ENCODE results near the gene CAVIN3.

The CAVIN3 gene

DNA sequence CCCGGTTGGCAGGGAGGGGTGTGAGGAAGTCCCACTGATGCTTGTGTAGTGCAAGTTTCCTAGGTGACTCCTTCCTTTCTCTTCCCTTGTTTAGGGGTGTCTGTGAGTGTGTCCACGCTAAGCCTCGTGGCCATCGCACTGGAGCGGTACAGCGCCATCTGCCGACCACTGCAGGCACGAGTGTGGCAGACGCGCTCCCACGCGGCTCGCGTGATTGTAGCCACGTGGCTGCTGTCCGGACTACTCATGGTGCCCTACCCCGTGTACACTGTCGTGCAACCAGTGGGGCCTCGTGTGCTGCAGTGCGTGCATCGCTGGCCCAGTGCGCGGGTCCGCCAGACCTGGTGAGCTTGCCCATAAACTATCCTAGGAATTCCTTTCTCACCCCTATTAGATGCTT, 50.3 kb downstream of the CAVIN3 start:
- no peak for DNase-seq (ENCODE audit: low read depth)

Measured in stimulated activated CD8-positive, alpha-beta memory T cell treated with anti-CD3 and anti-CD28 coated beads, Interleukin-7, amount 100 ng/mL, for 24 hours (primary cell).